Uterus (tissue), 2 donors: ENCODE measurements around the gene RBMS1.

ENCODE experiments used
- CTCF ChIP-seq, 4 experiments: fragments of 200-600 bp in 2 of 4; fragments of 450-650 bp in 2 of 4; sonication (generic) in 2 of 4; IDR thresholded peaks; one replicate each; pipeline ENCODE4 v1.5.1; 2016 to 2019; ENCODE audit warnings: antibody characterized with exemption in 4 of 4, mild to moderate bottlenecking in 2 of 4, moderate library complexity in 1 of 4
- POLR2A ChIP-seq, 2 donors: fragments of 450-650 bp; IDR thresholded peaks; one replicate each; pipeline ENCODE4 v1.6.1; 2016; ENCODE audit warnings: antibody characterized with exemption in 2 of 2, mild to moderate bottlenecking in 1 of 2, moderate library complexity in 1 of 2

GRCh38 chr2:160489111-160489510, 4.5 kb downstream of the RBMS1 start:
- no peak for TF ChIP-seq CTCF (IDR thresholded peaks at IDR 0.05)
- TF ChIP-seq POLR2A (IDR thresholded peaks at IDR 0.05): no peak
